Effector memory CD4-positive, alpha-beta T cell (primary cell): ENCODE measurements around the gene DNAH11.
A peak's percentile ranks its signal among the peaks of the same experiment; 100 is the strongest.
"Not testable (repeated sequence)": the region's sequence is repeated elsewhere in the genome, so short reads cannot be mapped to it uniquely, and the experiment has no call there.

Experiments
- DNase-seq, 3 donors: peaks; one replicate each; pipeline ENCODE4 v3.0.0-alpha.2; 2020
- H3K27ac ChIP-seq: 2 replicates; pipeline ENCODE4 v1.7.0; 2013; ENCODE audit warnings: mild to moderate bottlenecking, low read length, moderate library complexity; ENCODE audit not compliant: insufficient read depth, poor library complexity, severe bottlenecking
- H3K27me3 ChIP-seq: replicated peaks from 2 replicates; pipeline ENCODE4 v1.7.0; 2013; ENCODE audit warnings: mild to moderate bottlenecking, low read length; ENCODE audit not compliant: insufficient read depth, control insufficient read depth, poor library complexity, severe bottlenecking
- H3K36me3 ChIP-seq: 2 replicates; pipeline ENCODE4 v1.7.0; 2013; ENCODE audit warnings: mild to moderate bottlenecking, low read length, moderate library complexity; ENCODE audit not compliant: control insufficient read depth, insufficient read depth
- H3K4me1 ChIP-seq: 2 replicates; pipeline ENCODE4 v1.7.0; 2013; ENCODE audit warnings: low read length, mild to moderate bottlenecking; ENCODE audit not compliant: control insufficient read depth, insufficient read depth, poor library complexity, severe bottlenecking
- H3K4me3 ChIP-seq: 2 replicates; pipeline ENCODE4 v1.7.0; 2013; ENCODE audit warnings: low read length, low read depth, mild to moderate bottlenecking; ENCODE audit not compliant: insufficient read depth, poor library complexity, severe bottlenecking
- H3K9me3 ChIP-seq: 2 replicates; pipeline ENCODE4 v1.7.0; 2013; ENCODE audit warnings: mild to moderate bottlenecking, low read length, moderate library complexity; ENCODE audit not compliant: control insufficient read depth

Gene DNAH11

DNA sequence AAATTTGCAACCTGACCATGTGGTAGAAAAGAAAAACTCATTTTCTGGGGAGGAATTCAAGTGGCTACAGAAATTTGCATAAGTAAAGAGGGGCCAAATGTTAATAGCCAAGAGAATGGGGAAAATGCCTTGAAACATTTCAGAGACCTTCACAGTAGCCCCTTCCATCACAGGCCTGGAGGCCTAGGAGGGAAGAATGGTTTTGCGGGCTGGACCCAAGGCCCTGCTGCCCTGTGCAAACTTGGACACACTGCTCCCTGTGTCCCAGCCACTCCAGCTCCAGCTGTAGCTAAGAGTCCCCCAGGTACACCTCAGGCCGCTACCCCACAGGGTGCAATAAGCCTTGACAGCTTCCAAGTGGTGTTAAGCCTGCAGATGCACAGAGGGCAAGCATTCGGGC is 16.4 kb upstream of the DNAH11 start:
- Histone ChIP-seq H3K27ac (no peak overlapping the region), H3K9me3 (no peaks in the 10 kb centered on the region), H3K27me3 (no peaks in the 10 kb centered on the region), H3K4me3 (no peak overlapping the region), H3K4me1 (no peaks in the 10 kb centered on the region), H3K36me3 (no peaks in the 10 kb centered on the region)
- no peak for DNase-seq

DNA sequence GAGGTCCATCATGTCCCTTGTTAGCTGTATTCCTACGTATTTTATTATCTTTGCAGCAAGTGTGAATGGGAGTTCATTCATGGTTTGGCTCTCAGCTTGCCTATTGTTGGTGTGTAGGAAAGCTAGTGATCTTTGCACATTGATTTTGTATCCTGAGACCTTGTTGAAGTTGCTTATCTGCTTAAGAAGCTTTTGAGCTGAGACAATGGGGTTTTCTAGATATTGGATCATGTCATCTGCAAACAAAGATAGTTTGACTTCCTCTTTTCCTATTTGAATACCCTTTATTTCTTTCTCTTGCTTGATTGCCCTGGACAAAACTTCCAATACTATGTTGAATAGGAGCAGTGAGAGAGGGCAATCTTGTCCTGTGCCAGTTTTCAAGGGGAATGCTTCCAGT is 10.4 kb upstream of the DNAH11 start:
- H3K27me3 ChIP-seq, H3K9me3 ChIP-seq, DNase-seq, H3K36me3 ChIP-seq, H3K4me3 ChIP-seq, H3K4me1 ChIP-seq, H3K27ac ChIP-seq: not testable (repeated sequence)

DNA sequence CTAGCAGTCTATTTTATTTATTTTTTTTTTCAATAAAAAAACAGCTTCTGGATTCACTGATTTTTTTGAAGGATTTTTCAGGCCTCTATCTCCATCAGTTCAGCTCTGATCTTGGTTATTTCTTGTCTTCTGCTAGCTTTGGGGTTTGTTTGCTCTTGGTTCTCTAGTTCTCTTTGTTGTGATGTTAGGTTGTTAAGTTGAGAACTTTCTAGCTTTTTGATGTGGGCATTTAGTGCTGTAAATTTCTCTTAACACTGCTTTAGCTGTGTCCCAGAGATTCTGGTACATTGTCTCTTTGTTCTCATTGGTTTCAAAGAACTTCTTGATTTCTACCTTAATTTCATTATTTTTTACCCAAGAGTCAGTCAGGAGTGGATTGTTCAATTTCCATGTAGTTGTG is 9.2 kb upstream of the DNAH11 start:
- DNase-seq: not testable (repeated sequence)

DNA sequence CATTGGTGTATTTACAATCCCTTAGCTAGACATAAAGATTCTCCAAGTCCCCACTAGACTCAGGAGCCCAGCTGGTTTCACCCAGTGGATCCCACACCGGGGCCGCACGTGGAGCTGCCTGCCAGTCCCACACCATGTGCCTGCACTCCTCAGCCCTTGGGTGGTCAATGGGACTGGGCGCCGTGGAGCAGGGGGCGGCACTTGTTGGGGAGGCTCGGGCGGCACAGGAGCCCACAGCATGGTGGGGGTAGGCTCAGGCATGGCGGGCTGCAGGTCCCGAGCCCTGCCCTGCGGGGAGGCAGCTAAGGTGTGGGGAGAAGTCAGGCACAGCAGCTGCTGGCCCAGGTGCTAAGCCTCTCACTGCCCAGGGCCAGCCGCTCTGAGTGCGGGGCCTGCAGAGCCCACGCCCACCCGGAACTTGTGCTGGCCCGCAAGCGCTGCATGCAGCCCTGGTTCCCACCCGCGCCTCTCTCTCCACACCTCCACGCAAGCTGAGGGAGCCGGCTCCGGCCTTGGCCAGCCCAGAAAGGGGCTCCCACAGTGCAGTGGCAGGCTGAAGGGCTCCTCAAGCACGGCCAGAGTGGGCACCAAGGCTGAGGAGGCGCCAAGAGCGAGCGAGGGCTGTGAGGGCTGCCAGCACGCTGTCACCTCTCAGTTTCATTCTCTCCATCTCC is 6.3 kb upstream of the DNAH11 start:
- not testable (repeated sequence) for H3K27ac ChIP-seq

More for the DNA sequence above, 9.2 kb upstream of the DNAH11 start:
- not testable (repeated sequence) for H3K36me3 ChIP-seq, H3K27me3 ChIP-seq, H3K9me3 ChIP-seq, H3K4me1 ChIP-seq, H3K27ac ChIP-seq, H3K4me3 ChIP-seq

DNA sequence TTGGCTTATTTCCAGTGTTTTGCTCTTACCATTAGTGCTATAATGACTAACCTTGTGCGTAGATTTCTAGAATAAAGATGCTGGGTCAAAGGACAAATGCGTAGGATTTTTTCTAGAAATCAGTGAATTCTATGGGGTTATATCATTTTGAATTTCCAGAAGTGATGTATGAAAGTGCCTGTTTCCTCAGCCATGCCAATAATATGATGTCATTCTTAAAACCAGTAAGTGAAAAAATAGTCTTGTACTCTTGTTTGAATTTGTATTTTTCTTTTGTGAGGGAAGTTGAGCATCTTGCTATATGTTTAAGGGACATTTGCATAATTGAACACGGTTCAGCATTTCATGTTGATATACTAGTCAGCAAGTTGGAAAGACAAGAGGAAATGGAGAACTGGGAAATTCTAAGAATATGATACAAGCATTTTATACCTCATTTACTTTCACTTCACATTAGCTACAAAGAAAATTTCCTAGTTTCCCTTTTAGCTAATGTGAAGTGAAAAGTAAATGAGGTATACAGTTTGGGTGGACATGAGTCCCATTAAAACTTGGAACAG is 3.8 kb upstream of the DNAH11 start:
- DNase-seq: no peak
- H3K4me1 ChIP-seq: peaks cover 7% of the 10 kb centered on the region
- no peak overlapping the region for H3K27ac ChIP-seq
- no peaks in the 10 kb centered on the region for H3K36me3 ChIP-seq
- no peak overlapping the region for H3K4me3 ChIP-seq
- no peaks in the 10 kb centered on the region for H3K9me3 ChIP-seq
- H3K27me3 ChIP-seq: peaks cover 13% of the 10 kb centered on the region

More for the DNA sequence above, 6.3 kb upstream of the DNAH11 start:
- DNase-seq, H3K36me3 ChIP-seq, H3K27me3 ChIP-seq, H3K9me3 ChIP-seq, H3K4me1 ChIP-seq, H3K4me3 ChIP-seq: not testable (repeated sequence)

- Histone ChIP-seq H3K9me3 (no peaks in the 10 kb centered on the region), H3K27me3 (peaks cover 15% of the 10 kb centered on the region), H3K4me3 (peak overlapping the region; percentile 16), H3K27ac (no peak overlapping the region), H3K36me3 (no peaks in the 10 kb centered on the region), H3K4me1 (peaks cover 7% of the 10 kb centered on the region)
- no peak for DNase-seq
These were observed 876 bp downstream of the DNAH11 start for GRCh38 chr7:21543528-21544302.

GRCh38 chr7:21544303-21544656 is 1.4 kb downstream of the DNAH11 start:
- DNase-seq: no peak
- H3K9me3 ChIP-seq: no peaks in the 10 kb centered on the region
- H3K27me3 ChIP-seq: peaks cover 11% of the 10 kb centered on the region
- H3K27ac ChIP-seq: no peak overlapping the region
- no peak overlapping the region for H3K4me3 ChIP-seq
- peaks cover 7% of the 10 kb centered on the region for H3K4me1 ChIP-seq
- no peaks in the 10 kb centered on the region for H3K36me3 ChIP-seq

DNA sequence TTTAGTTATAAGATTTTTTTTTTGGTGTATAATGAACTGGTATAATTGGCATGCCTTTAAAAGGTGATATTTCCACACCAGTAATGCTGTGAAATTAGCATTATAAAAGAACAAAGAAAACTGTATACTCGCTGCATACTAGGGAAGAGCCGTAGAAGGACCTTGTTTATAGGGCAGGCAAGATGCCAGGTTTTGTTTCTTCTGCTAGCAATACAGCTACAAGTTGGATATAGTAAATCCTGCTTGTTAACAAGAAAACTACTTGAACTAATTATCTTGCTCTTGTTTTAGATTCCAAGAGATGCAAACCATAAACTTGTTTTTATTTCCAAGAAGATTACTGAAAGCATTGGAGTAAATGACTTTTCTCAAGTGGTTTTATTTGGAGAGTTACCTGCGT is 1.9 kb downstream of the DNAH11 start:
- no peaks in the 10 kb centered on the region for H3K36me3 ChIP-seq
- H3K4me1 ChIP-seq: peaks cover 7% of the 10 kb centered on the region
- no peak for DNase-seq
- no peak overlapping the region for H3K4me3 ChIP-seq
- H3K9me3 ChIP-seq: no peaks in the 10 kb centered on the region
- peaks cover 11% of the 10 kb centered on the region for H3K27me3 ChIP-seq
- no peak overlapping the region for H3K27ac ChIP-seq

GRCh38 chr7:21547501-21547900 is 4.7 kb downstream of the DNAH11 start:
- peaks cover 11% of the 10 kb centered on the region for H3K27me3 ChIP-seq
- H3K36me3 ChIP-seq: no peaks in the 10 kb centered on the region
- H3K9me3 ChIP-seq: no peaks in the 10 kb centered on the region
- H3K4me1 ChIP-seq: peaks cover 7% of the 10 kb centered on the region
- H3K27ac ChIP-seq: no peak overlapping the region
- no peak for DNase-seq
- no peak overlapping the region for H3K4me3 ChIP-seq

DNA sequence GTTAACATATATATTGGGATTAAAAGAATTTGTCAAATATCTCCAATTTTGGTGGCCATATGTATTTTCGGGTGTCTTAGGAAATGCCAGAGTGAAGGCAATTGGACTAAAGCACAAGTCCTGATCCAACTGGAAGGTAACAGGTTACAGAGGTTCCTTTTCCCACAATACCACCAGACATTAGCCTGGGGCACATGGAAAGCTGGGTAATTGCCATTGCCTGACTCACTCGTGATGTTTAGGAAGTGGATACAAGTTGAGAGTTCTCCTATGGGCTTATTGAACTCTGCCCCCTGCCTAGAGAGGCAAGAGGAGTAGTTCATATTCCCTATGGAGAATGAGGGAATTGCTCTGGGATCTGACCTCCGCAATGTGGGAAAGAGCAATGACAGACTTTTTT is 5.7 kb downstream of the DNAH11 start:
- DNase-seq: no peak
- peaks cover 7% of the 10 kb centered on the region for H3K27me3 ChIP-seq
- H3K36me3 ChIP-seq: no peaks in the 10 kb centered on the region

More for the DNA sequence above, 5.7 kb downstream of the DNAH11 start:
- no peaks in the 10 kb centered on the region for H3K9me3 ChIP-seq
- H3K4me1 ChIP-seq: peaks cover 3% of the 10 kb centered on the region
- no peak overlapping the region for H3K27ac ChIP-seq
- H3K4me3 ChIP-seq: no peak overlapping the region
